ENCODE results near the gene CTBP2. TPM values are rescaled to one million over a fixed set of nuclear protein-coding genes. Genes with fewer than 3 reads are reported as not detected.

The CTBP2 gene
- total RNA-seq, 2 experiments from 2014 or later, result 0.17 TPM; not detected in 1

GRCh38 chr10:125200396-125200795, 40.0 kb upstream of the CTBP2 start:
- H3K4me3 Mint-ChIP-seq, result no peak overlapping the region
- peaks cover 12% of the 10 kb centered on the region for H3K27me3 Mint-ChIP-seq
- Histone ChIP-seq H3K36me3 (ENCODE audit: insufficient read depth, low read length) (no peaks in the 10 kb centered on the region), H3K4me3 (ENCODE audit: low read length) (no peak overlapping the region), H3K4me1 (ENCODE audit: insufficient read depth, low read length) (no peaks in the 10 kb centered on the region), H3K27me3 (ENCODE audit: control insufficient read depth in 1 of 2, insufficient read depth in 2 of 2, low read length in 2 of 2) (no peaks in the 10 kb centered on the region), H3K27ac (ENCODE audit: low read depth in 1 of 2, low read length in 2 of 2) (no peak overlapping the region), H3K9me3 (ENCODE audit: control insufficient read depth in 1 of 2, insufficient read depth in 1 of 2, low read length in 2 of 2) (no peaks in the 10 kb centered on the region)
- no peaks in the 10 kb centered on the region for H3K9me3 Mint-ChIP-seq
- TF ChIP-seq CTCF (IDR thresholded peaks at IDR 0.05), result no peak
- intact Hi-C loops (cut with DNase I, micrococcal nuclease), result no loop called here
- ATAC-seq (ENCODE audit: poor library complexity), result no peak
- no peaks in the 10 kb centered on the region for H3K4me1 Mint-ChIP-seq (ENCODE audit: low read depth)
- no peak overlapping the region for H3K27ac Mint-ChIP-seq
- no peaks in the 10 kb centered on the region for H3K36me3 Mint-ChIP-seq (ENCODE audit: low read depth)
- ChIA-PET POLR2A (no interaction called here), CTCF (no interaction called here)
- no peak for DNase-seq

- POLR2A ChIA-PET, result no interaction called here
- no peak overlapping the region for H3K27ac ChIP-seq (ENCODE audit: low read depth in 1 of 2, low read length in 2 of 2)
- Mint-ChIP-seq H3K27ac (no peak overlapping the region), H3K4me1 (ENCODE audit: low read depth) (no peaks in the 10 kb centered on the region), H3K36me3 (ENCODE audit: low read depth) (no peaks in the 10 kb centered on the region), H3K27me3 (peaks cover 12% of the 10 kb centered on the region), H3K9me3 (no peaks in the 10 kb centered on the region), H3K4me3 (no peak overlapping the region)
- no peaks in the 10 kb centered on the region for H3K4me1 ChIP-seq (ENCODE audit: insufficient read depth, low read length)
- intact Hi-C loops (cut with DNase I, micrococcal nuclease), result no loop called here
- ATAC-seq (ENCODE audit: poor library complexity), result no peak
- no peak overlapping the region for H3K4me3 ChIP-seq (ENCODE audit: low read length)
- DNase-seq, result no peak
- no peaks in the 10 kb centered on the region for H3K36me3 ChIP-seq (ENCODE audit: insufficient read depth, low read length)
- no peaks in the 10 kb centered on the region for H3K27me3 ChIP-seq (ENCODE audit: control insufficient read depth in 1 of 2, insufficient read depth in 2 of 2, low read length in 2 of 2)
- CTCF ChIA-PET, result no interaction called here
- H3K9me3 ChIP-seq (ENCODE audit: control insufficient read depth in 1 of 2, insufficient read depth in 1 of 2, low read length in 2 of 2), result no peaks in the 10 kb centered on the region
- TF ChIP-seq CTCF (IDR thresholded peaks at IDR 0.05), result no peak
Measured at GRCh38 chr10:125199270-125199669, 38.9 kb upstream of the CTBP2 start.

- intact Hi-C loops (cut with DNase I, micrococcal nuclease), result no loop called here
- Mint-ChIP-seq H3K4me1 (ENCODE audit: low read depth) (no peaks in the 10 kb centered on the region), H3K4me3 (no peak overlapping the region), H3K27ac (no peak overlapping the region), H3K36me3 (ENCODE audit: low read depth) (no peaks in the 10 kb centered on the region), H3K9me3 (no peaks in the 10 kb centered on the region), H3K27me3 (peaks cover under 1% of the 10 kb centered on the region)
- no peak for TF ChIP-seq CTCF (IDR thresholded peaks at IDR 0.05)
- Histone ChIP-seq H3K4me1 (ENCODE audit: insufficient read depth, low read length) (no peaks in the 10 kb centered on the region), H3K36me3 (ENCODE audit: insufficient read depth, low read length) (no peaks in the 10 kb centered on the region), H3K27me3 (ENCODE audit: control insufficient read depth in 1 of 2, insufficient read depth in 2 of 2, low read length in 2 of 2) (no peaks in the 10 kb centered on the region), H3K4me3 (ENCODE audit: low read length) (no peak overlapping the region), H3K27ac (ENCODE audit: low read depth in 1 of 2, low read length in 2 of 2) (no peak overlapping the region), H3K9me3 (ENCODE audit: control insufficient read depth in 1 of 2, insufficient read depth in 1 of 2, low read length in 2 of 2) (peaks cover 0 to 4% of the 10 kb centered on the region in 2 experiments)
- ChIA-PET POLR2A (no interaction called here), CTCF (no interaction called here)
- ATAC-seq (ENCODE audit: poor library complexity) (no peak), DNase-seq (no peak)
Measured at GRCh38 chr10:125194814-125195213, 34.5 kb upstream of the CTBP2 start.

Data from CD4-positive, alpha-beta T cell (primary cell).